ENCODE results near the gene MARVELD2. TPM values are rescaled to one million over a fixed set of nuclear protein-coding genes. Genes with fewer than 3 reads are reported as not detected.

The MARVELD2 gene
- total and polyA plus RNA-seq, 2 of the 13 experiments (the other 11 are each of a cell fraction or from before 2014, with no cell fraction given), result 11.1 to 15.4 TPM

DNA sequence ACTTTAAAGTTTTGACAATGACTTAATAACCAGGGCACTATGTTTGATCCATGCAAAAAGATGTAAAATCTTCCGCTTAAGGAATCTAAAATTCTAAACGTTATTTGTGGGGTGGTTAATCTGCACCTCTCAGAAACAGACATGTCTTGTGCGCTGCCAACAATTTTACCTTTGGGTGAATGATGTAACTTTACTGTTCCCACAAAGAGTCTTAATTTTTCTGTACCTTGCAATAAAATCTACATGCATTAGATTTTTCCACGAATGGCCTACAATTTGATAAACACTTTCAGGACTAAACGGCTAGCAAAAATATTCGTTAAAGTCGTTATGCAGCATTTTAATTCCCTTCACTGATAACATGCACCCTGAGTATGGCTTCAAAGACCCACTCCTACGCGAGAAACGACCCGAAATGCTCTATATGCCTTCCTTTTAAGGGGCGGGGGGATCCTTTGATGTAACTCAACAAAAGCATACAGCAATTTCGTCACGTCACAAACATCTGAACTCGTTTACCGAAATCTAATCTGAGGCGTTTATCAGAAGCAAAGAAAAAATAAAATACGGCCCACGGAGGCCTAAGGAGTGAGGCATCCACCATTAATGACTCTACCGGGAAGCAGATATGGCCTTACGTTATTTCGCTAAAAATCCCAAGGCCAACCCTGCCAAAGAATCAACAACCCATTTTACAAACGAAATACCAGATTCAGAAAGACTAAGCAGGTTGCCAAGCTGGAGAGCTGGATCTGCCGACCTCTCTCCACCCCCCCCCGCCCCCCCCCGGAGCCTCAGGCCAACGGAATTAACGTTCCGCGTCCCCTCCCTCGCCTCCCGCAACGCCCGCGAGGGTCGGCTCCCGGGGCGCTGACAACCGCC is 46.2 kb upstream of the MARVELD2 start (continued):
- TF ChIP-seq STAT6 (CRISPR knock-in tag; IDR thresholded peaks at IDR 0.05; ENCODE audit: borderline replicate concordance) (0 out of 2 replicates have a peak, but pooled peaks have one; percentile 32), ZNF230 (CRISPR knock-in tag; IDR thresholded peaks at IDR 0.05) (no peak), GTF2F1 (IDR thresholded peaks at IDR 0.05; ENCODE audit: low read length) (no peak), NFAT5 (CRISPR knock-in tag; IDR thresholded peaks at IDR 0.05) (no peak), ZNF740 (CRISPR knock-in tag; IDR thresholded peaks at IDR 0.05) (peak; percentile 85), POLR2A (IDR thresholded peaks at IDR 0.05; ENCODE audit: insufficient read depth in 1 of 2, low read depth in 2 of 2, low read length in 2 of 2) (peak in 1 of 2 experiments; percentile 27; a peak in 1 of 4 replicates), CEBPG (CRISPR knock-in tag; IDR thresholded peaks at IDR 0.05) (no peak; the same call in 1 of the 2 replicates), TARDBP (CRISPR knock-in tag; IDR thresholded peaks at IDR 0.05) (no peak), MTF1 (CRISPR knock-in tag; IDR thresholded peaks at IDR 0.05) (0 out of 2 replicates have a peak, but pooled peaks have one; percentile 5), ZNF619 (CRISPR knock-in tag; IDR thresholded peaks at IDR 0.05) (no peak), NR2F1 (CRISPR knock-in tag; IDR thresholded peaks at IDR 0.05) (no peak)
- TF ChIP-seq, protein P1, sequence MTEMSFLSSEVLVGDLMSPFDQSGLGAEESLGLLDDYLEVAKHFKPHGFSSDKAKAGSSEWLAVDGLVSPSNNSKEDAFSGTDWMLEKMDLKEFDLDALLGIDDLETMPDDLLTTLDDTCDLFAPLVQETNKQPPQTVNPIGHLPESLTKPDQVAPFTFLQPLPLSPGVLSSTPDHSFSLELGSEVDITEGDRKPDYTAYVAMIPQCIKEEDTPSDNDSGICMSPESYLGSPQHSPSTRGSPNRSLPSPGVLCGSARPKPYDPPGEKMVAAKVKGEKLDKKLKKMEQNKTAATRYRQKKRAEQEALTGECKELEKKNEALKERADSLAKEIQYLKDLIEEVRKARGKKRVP (CRISPR knock-in tag; IDR thresholded peaks at IDR 0.05), result peak in 1 of 2 experiments; percentile 44; a peak in 2 of 4 replicates
- TF ChIP-seq, protein P2, sequence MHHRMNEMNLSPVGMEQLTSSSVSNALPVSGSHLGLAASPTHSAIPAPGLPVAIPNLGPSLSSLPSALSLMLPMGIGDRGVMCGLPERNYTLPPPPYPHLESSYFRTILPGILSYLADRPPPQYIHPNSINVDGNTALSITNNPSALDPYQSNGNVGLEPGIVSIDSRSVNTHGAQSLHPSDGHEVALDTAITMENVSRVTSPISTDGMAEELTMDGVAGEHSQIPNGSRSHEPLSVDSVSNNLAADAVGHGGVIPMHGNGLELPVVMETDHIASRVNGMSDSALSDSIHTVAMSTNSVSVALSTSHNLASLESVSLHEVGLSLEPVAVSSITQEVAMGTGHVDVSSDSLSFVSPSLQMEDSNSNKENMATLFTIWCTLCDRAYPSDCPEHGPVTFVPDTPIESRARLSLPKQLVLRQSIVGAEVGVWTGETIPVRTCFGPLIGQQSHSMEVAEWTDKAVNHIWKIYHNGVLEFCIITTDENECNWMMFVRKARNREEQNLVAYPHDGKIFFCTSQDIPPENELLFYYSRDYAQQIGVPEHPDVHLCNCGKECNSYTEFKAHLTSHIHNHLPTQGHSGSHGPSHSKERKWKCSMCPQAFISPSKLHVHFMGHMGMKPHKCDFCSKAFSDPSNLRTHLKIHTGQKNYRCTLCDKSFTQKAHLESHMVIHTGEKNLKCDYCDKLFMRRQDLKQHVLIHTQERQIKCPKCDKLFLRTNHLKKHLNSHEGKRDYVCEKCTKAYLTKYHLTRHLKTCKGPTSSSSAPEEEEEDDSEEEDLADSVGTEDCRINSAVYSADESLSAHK (CRISPR knock-in tag; IDR thresholded peaks at IDR 0.05; ENCODE audit: borderline replicate concordance), result no peak
- TF ChIP-seq, protein P3, sequence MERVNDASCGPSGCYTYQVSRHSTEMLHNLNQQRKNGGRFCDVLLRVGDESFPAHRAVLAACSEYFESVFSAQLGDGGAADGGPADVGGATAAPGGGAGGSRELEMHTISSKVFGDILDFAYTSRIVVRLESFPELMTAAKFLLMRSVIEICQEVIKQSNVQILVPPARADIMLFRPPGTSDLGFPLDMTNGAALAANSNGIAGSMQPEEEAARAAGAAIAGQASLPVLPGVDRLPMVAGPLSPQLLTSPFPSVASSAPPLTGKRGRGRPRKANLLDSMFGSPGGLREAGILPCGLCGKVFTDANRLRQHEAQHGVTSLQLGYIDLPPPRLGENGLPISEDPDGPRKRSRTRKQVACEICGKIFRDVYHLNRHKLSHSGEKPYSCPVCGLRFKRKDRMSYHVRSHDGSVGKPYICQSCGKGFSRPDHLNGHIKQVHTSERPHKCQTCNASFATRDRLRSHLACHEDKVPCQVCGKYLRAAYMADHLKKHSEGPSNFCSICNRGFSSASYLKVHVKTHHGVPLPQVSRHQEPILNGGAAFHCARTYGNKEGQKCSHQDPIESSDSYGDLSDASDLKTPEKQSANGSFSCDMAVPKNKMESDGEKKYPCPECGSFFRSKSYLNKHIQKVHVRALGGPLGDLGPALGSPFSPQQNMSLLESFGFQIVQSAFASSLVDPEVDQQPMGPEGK (CRISPR knock-in tag; IDR thresholded peaks at IDR 0.05), result peak; percentile 88

All from HepG2 (cell line).